Ishikawa (cell line): Measurements from ENCODE around the gene ZFR.

ENCODE experiments used
- CEBPB ChIP-seq: IDR thresholded peaks from 2 replicates; pipeline ENCODE4 v1.6.1; 2012
- FOXM1 ChIP-seq: IDR thresholded peaks from 2 replicates; pipeline ENCODE4 v1.6.1; 2012; ENCODE audit warnings: low read depth, borderline replicate concordance
- MAX ChIP-seq: IDR thresholded peaks from 2 replicates; pipeline ENCODE4 v1.6.1; 2012
- RAD21 ChIP-seq: IDR thresholded peaks from 2 replicates; pipeline ENCODE4 v1.6.1; 2012; ENCODE audit warnings: low read depth
- REST ChIP-seq: IDR thresholded peaks from 2 replicates; pipeline ENCODE4 v1.6.1; 2012; ENCODE audit warnings: low read depth, mild to moderate bottlenecking
- TAF1 ChIP-seq: IDR thresholded peaks from 2 replicates; pipeline ENCODE4 v1.6.1; 2012; ENCODE audit warnings: low read depth, mild to moderate bottlenecking
- TCF12 ChIP-seq: IDR thresholded peaks from 2 replicates; pipeline ENCODE4 v1.6.1; 2012; ENCODE audit warnings: low read depth
- TEAD4 ChIP-seq: IDR thresholded peaks from 2 replicates; pipeline ENCODE4 v1.6.1; 2012

- TF ChIP-seq TCF12, result no peak
- TF ChIP-seq REST, result no peak
- TF ChIP-seq MAX, result no peak
- TF ChIP-seq CEBPB, result no peak
- TF ChIP-seq FOXM1, result no peak
- TF ChIP-seq TEAD4, result no peak
- no peak for TF ChIP-seq RAD21
- TF ChIP-seq TAF1, result no peak
Measured at GRCh38 chr5:32307769-32308194, 136.8 kb downstream of the ZFR start.
